GM15510 (cell line): ENCODE data around the gene RNF157.

Source experiments
- POLR2A ChIP-seq: IDR thresholded peaks from 3 replicates; pipeline ENCODE4 v1.6.1; 2011; ENCODE audit warnings: borderline replicate concordance; ENCODE audit not compliant: insufficient read length; ENCODE audit errors: extremely low read depth

RNF157 gene

DNA sequence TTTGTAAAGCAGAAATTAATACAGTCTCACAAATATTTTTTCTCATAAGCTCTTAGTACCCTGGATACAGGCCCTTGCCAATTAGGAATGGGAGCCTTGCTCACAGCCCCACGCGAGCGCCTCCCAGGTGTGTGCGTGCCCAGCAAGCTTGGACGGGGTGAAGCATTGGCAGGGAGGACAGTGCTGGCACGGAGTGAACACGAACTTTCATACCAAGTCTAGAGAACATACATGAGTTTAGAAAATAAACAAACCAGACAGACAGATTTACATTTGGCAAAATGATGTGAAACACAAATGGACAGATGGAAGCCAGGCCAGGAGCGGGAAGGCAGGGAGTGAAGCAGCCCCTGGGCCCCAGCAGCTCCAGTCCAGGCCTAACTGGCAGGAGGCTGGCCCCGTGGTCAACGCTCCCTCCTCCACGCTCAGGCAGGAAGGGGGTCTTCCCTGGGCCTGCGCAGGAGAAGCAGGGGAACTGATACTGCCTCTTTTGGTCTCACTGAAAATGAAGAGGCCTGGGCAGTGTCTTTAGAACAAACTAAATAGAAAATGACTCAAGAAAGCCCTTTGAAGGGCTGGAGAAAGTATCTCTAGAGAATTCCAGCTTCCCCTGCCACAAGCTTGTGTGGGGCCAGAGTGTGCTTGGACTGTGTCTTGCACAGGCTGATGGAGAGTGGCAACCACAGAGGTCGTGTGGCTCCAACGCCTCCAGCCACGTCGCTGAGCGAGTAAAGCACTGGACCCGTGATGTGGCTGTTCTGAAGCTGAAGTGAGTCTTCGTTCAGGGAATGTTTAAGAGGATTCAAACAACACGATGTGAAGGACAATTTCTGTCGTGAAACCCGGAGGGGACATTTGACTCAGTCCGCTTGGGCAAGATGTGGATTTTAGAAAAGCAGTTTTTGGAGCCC lies 89.3 kb downstream of the RNF157 start:
- TF ChIP-seq POLR2A, result no peak

DNA sequence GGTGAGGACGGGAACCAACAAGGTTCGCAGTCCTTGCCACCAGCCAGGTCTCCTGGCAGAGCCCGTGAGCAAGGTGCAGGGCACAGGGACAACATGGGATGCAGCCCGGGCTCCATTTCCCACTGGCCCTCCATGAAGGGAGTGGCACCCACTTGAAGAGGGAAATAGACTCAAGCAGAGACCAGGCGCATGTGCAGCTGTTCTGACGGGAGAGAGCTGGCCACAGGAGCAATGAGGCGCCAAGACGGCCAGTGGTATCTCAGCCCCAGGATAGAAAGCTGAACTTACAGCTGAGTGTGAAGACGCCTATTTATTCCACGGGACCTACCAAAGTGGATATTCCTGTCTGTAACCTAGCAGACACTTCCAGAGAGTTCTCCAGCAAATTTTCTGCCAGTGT lies 91.1 kb downstream of the RNF157 start:
- no peak for TF ChIP-seq POLR2A

DNA sequence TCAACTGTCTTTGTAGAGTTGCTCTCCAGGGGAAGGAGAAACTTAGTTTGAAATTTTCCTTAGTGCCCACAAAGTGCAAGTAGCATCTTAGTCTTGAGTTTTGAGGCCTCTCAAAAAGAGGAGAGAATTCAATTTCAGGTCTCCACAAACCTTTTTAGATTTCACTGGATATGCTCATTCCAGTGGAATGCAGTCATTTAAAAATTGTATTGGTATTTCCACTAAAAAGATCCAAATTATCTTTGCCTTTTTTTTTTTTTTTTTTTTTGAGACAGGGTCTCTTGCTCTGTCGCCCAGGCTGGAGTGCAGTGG lies 92.3 kb downstream of the RNF157 start:
- TF ChIP-seq POLR2A, result no peak

DNA sequence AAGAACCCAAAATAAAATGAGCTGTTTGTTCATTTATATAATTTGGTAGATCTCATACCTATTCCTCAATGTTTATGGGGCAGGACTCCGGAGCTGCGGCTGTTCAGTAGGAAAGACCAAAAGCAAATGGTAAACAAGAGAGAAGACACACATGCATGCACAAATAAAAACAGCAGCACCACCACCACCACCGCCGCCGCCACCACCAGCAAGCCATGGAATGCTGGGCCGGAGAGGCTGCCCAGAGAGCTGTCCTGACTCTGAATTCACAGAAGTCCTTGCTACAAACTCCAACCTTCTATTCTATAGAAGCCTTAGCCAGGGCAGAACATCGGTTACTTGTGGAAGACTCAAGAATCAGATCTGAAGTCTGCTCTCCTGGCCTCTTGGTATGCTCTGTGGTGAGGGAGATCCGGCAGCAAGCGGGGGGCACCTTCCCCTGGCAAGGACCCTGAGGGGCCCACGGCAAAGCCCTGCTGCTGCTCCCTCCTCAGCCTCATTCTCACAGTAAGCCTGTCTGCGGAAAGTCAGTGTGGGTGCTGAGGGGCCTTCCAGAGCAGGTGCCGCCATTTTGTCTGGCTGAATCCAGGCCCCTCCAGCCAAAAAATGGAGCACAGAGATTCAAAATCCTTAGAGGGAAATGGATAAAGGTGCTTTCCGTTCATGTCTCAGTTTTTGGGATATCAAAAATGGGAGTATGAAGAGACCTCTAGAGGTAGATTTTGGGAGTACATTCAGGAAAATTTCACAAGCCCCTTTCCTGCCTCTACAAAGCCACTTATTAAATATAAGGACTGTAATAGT lies 92.9 kb downstream of the RNF157 start:
- no peak for TF ChIP-seq POLR2A

DNA sequence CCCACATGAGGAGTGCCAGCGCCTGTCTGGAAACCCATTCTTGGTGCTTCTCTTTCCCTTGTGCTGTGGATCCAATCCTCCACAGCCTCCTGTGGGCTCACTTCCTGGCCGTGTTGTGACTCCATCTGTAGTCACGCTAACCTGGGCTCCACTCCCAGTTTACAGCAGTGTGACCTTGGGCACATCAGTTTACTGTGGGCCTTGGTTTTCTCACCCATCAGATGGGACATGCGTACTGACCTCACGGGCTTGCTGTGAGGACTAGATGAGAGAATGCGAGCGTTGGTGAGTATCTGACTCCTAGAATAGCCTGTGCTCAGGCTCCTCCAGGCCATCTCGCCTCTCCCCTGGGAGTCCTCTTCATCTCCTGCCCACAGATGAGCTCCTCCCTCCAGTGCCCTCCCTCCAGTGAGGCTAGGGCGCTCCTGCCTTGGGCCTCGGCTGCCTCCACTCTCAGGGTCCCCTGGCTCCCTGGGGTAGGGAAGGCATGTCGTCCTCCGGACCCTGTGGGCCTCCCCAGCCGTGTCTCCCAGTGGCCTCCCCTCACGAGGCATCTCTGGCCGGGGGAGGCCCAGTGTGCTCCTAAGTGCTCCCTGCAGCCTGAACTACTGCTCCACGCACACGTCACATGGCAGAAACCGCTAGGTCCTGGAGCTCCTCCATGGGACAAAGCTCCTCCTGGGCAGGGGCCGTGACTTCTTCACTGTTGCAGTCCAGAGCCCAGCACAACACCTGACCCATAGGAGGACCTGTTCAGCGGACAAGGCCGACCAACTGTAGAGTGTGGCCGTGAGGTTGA lies 94.0 kb downstream of the RNF157 start:
- no peak for TF ChIP-seq POLR2A

DNA sequence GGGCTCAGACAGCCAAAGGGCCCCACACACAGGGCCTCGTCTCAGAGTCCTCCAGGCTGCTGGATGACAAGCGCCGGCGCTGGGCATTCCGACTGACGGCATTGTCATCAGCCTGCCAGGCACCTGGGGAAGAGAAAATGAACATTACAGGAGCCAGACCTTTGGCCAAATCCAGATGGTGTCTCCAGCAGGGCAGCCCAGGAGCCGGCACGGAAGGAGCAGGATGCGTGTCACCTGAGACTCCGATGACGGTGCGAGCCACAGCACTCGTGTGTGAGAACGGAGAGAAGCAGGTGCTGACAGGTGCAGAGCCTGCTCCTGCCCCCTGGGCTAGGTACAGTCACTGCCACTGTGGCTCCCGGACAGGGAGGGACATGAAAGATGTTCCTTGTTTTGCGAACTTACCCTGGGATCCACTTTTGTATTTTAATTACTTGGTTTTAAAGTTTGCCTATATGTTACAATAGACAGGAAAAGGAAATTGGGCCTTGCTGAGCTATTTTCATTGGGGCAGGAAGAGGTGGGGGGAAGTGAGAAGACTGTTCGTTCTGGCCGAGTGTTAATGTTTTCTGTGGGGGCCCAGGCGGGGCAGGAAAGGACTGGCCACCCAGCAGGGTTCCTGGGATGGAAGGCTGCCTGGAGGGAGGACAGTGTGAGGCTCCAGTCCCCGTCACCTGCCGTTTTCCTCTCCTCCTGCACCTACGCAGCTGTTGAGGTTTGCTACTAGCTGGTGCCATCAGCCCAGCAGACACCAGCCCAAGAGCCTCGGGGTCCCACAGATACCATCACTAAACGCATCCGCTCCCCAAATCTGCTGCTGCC lies 94.9 kb downstream of the RNF157 start:
- peak; percentile 15 for TF ChIP-seq POLR2A

DNA sequence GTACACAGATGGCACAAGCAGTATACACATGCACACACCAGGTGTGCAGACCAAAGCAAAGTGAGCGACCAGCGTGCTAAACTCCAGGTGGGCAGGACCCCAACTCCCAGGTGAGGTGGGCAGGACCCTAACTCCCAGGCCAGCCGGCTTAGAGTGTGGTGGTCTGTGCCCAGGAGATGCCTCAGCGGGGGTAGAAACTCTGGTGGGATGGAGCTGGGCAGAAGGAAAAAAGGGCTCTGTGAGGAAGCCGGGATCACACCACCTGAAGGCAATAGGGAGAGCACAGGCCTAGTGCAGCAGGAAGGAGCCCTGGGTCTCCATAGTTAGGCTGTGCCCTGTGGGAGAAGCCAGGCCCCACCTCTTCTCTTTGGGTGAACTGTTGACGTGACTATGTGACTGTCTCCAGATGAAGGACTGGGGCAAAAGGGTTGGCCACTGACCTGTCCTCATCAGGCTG lies 97.7 kb downstream of the RNF157 start:
- no peak for TF ChIP-seq POLR2A

DNA sequence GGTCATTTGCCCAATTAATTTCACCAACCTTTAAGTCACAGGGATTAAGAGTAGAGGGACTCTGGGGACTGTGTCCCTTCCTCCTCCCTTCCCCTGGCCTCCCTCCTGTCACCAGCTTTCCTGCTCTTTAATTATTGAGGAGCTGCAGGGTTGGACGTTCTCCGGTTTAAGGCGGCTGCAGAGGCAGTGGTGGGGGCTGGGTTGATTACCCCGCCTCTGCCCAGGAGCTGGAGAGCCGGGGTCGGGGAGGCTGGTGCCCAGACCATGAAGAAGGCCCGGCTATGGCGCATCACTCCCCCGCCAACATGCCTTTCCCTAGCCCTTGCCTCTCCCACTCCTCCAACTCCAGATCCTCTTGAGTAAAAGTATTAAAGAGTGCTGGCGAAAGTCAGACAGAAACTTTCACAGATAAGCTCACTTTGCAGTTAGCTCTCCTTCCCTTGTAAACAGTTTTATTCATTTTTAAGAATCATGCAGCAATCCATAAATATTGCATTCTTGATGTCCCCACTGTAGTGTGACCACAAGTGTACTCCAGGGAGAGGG lies 98.2 kb downstream of the RNF157 start:
- no peak for TF ChIP-seq POLR2A

DNA sequence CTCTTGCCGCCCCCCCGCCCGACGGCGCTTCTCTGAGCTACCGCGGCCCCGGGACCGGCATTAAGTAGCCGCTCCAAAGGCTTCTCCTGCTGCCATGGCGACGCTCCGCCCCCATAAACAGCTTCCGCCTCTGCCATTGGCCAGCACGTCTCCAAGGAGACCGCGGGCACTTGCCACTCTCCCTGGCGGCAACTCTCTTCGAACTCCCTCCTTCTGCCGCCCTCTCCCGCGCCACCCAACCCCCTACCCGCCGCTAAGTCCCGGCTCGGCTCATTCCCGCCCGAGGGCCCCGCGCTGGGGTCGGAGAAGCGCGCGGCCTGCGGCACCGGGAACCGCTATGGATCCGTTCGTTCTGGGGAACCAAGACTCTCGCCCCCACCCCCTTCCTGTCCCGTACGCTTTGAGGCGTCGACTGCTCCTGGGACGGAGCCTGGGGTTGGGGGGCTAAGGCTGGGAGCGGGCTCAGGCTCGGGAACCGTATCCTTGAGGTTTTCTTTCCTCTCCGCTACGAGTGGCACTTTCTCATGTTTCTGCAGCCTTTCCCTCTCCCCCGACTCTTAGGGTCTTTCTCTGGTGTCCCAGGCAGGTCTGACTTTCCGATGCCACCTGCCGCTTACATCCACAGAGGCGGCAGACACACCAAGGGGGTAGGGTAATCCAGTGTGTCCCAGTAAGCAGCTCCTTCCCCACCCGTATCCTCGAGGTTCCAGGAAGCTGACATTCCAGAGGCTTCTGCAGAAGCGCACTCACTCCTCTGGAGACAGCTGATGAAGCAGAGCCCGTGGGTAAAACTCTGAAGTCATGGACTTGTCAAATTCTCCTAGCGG lies 98.9 kb downstream of the RNF157 start, which contains the start of gene FOXJ1:
Gene FOXJ1 (minus strand): TSS at position 34 of the 827 bp plus-strand sequence. CDS start 850 bp downstream, outside the sequence.
- no peak for TF ChIP-seq POLR2A

DNA sequence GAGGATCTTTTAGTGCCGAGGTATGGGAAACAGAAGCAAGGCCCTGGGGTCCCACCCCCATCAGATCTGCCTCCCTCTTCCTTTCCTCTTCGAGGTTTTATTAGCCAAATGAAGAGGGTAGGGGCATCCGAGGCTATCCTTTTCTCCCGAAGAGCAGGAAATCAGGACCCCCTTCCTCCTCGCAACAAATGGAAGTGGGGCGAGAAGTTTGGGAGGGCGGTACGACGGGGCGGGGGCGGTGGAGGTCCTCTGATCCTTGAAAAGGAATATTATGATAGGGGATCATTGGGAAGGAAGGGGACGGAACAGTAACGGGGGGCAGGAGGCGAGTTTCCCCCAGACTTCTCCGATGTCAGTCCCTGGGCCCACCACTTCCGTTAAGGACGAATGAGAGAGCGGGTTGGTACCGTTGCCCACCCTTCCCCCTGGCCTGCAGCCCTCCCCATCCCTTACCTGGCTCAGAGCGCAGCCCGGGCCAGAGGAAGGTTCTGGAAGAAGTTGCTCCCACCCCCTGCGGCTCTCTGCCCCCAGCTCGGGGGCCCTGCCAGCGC lies 99.6 kb downstream of the RNF157 start:
- no peak for TF ChIP-seq POLR2A

DNA sequence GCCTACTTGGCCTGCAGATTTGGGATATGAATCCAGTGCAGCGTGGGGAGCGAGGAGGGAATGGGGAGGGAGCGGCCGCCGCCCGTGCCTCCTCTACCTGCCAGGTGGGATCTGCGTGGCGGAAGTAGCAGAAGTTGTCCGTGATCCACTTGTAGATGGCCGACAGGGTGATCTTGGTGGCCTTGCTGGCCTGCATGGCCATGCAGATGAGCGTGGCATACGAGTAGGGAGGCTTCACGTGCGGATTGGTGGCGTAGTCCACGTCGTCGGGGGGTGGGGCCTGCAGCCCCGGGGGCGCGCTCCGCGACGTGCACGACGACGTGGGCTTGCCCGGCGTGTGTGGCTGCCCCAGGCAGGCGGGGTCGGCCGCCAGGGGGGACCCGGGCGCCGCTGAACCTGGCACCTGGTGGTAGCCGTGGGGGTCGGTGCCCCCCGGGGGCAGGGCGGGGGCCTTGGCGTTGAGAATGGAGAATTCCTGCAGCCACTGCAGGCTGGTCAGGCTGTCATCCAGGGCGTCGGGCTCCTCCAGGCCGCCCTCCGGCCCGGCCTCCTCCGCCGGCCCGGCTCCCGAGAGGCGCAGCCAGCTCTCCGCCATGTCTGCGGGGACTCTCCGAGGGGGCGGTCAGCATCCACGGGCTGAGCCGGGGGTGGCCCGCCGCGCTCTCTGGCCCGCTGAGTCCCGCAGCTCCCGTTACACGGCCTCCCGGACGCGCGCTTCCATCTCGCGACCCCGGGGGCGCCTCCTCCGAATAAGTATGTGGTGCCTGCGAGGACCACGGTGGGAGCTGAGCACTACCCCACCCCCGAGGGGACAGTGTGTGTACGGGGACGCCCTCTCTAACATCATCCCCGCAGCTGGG lies 100.3 kb downstream of the RNF157 start:
- TF ChIP-seq POLR2A, result no peak
